PFSK-1 (cell line): Measurements from ENCODE around the gene IL10RB.

Experiments used
- FOXP2 ChIP-seq: optimal IDR thresholded peaks from 2 replicates; pipeline ENCODE3; 2011; ENCODE audit warnings: borderline replicate concordance, control low read depth, inconsistent platforms; ENCODE audit not compliant: insufficient read depth; ENCODE audit errors: extremely low read length, extremely low read depth
- POLR2AphosphoS5 ChIP-seq: IDR thresholded peaks from 2 replicates; pipeline ENCODE4 v1.6.1; 2012; ENCODE audit warnings: low read depth, mild to moderate bottlenecking, control low read depth, low read length, moderate library complexity
- SIN3A ChIP-seq: IDR thresholded peaks from 2 replicates; pipeline ENCODE4 v1.6.1; 2012; ENCODE audit warnings: mild to moderate bottlenecking, low read length, moderate library complexity, borderline replicate concordance; ENCODE audit not compliant: insufficient read depth
- TAF1 ChIP-seq: IDR thresholded peaks from 2 replicates; pipeline ENCODE4 v1.6.1; 2012; ENCODE audit warnings: low read length, control low read depth, borderline replicate concordance; ENCODE audit not compliant: insufficient read depth
- TF ChIP-seq, protein P1 (sequence below), 2 experiments: IDR thresholded peaks; 2 replicates each; pipeline versions ENCODE4 v1.6.1 to v1.8.0; 2011 to 2012; ENCODE audit warnings: low read depth in 2 of 2, low read length in 2 of 2, control low read depth in 1 of 2, inconsistent platforms in 1 of 2, mild to moderate bottlenecking in 1 of 2, moderate library complexity in 1 of 2; ENCODE audit not compliant: insufficient read depth in 1 of 2

The IL10RB gene

DNA sequence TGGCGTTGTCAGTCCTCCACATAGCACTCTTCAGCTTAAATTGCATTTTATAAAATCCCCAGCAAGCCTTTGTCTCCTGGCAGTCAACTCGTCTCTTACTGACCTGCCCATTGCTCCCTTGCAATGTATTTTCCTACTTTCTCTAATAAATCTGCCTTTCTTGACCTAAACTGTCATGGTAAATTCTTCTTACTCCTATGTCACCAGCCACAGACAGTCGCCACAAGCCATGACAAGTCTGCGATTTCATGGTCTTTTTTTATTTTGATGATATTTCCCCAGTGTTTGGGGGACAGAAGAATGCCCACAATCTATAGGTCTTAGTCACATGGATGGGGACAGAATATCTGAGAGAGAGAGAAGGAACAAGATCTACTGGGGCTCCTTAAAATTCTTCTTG is 28.0 kb upstream of the IL10RB start:
- TF ChIP-seq SIN3A (no peak), POLR2AphosphoS5 (no peak), FOXP2 (no peak), TAF1 (no peak)
- TF ChIP-seq, protein P1, sequence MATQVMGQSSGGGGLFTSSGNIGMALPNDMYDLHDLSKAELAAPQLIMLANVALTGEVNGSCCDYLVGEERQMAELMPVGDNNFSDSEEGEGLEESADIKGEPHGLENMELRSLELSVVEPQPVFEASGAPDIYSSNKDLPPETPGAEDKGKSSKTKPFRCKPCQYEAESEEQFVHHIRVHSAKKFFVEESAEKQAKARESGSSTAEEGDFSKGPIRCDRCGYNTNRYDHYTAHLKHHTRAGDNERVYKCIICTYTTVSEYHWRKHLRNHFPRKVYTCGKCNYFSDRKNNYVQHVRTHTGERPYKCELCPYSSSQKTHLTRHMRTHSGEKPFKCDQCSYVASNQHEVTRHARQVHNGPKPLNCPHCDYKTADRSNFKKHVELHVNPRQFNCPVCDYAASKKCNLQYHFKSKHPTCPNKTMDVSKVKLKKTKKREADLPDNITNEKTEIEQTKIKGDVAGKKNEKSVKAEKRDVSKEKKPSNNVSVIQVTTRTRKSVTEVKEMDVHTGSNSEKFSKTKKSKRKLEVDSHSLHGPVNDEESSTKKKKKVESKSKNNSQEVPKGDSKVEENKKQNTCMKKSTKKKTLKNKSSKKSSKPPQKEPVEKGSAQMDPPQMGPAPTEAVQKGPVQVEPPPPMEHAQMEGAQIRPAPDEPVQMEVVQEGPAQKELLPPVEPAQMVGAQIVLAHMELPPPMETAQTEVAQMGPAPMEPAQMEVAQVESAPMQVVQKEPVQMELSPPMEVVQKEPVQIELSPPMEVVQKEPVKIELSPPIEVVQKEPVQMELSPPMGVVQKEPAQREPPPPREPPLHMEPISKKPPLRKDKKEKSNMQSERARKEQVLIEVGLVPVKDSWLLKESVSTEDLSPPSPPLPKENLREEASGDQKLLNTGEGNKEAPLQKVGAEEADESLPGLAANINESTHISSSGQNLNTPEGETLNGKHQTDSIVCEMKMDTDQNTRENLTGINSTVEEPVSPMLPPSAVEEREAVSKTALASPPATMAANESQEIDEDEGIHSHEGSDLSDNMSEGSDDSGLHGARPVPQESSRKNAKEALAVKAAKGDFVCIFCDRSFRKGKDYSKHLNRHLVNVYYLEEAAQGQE (IDR thresholded peaks at IDR 0.05; ENCODE audit: insufficient read depth in 1 of 2, low read depth in 2 of 2, low read length in 2 of 2) = no peak

DNA sequence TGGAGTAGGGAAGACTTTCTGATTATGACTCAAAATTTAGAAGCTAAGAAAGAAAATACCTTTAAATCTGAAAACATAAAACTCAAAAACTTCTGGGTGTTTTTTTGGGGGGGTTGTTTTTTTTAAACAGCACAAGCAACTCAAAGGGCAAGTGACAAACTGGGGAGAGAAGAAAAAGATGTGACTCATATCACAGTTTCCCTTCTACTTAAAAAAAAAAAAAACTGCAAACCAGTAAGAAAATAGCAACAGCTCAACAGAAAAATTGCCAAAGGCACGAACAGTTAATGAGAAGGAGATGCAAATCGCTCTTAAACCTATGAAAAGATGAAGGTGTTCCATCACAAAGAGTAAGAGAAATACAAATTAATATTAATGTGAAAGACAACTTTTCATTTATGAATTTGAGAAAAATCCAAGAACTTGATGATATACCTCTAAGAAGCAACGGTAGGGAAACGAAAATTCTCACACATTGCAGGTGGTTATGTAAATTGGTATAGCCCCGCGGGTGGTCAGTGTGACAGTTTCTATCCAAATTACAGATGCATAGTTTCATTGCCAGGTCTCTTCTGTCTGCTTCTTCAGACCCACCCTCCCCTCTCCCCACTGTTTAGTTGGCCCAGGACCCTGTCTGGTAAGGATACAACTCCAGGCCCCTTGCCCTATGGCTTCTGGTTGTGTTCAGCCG is 27.5 kb upstream of the IL10RB start:
- no peak for TF ChIP-seq POLR2AphosphoS5
- TF ChIP-seq, protein P1 (IDR thresholded peaks at IDR 0.05; ENCODE audit: insufficient read depth in 1 of 2, low read depth in 2 of 2, low read length in 2 of 2) = no peak
- no peak for TF ChIP-seq TAF1
- TF ChIP-seq FOXP2 = no peak
- no peak for TF ChIP-seq SIN3A

DNA sequence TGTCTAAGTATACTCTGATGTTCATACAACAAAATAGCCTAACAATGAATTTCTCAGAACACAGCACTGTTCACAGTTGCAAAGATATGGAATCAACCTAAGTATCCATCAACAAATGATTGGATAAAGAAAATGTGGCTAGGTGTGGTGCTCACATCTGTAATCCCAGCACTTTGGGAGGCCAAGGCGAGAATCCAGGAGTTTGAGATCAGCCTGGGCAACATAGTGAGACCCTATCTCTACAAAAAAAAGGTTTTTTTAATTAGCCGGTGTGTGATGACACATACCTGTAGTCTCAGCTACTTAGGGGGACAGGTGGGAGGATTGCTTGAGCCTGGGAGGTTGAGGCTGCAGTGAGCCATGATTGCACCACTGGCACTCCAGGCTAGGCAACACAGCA is 25.8 kb upstream of the IL10RB start:
- TF ChIP-seq FOXP2 (no peak), SIN3A (no peak), TAF1 (no peak), POLR2AphosphoS5 (no peak)
- TF ChIP-seq, protein P1 (IDR thresholded peaks at IDR 0.05; ENCODE audit: insufficient read depth in 1 of 2, low read depth in 2 of 2, low read length in 2 of 2) = no peak

DNA sequence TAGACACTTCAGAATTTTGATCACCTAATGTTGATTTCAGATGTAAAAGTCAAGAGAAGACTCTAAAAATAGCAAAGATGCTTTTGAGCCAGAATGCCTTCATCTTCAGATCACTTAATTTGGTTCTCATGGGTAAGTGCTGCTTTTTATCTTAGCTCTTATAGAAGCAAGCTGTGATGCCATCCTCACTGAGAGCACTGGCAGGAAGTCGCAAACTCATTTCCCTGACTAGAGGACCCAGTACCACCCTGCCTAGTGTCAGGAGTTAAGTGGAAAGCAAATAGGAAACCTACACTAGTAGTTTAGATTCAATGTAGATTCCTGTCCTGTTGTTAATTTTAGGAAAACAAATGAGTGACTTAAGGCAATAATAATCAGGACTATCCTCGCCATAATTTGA is 24.3 kb upstream of the IL10RB start:
- TF ChIP-seq, protein P1 (IDR thresholded peaks at IDR 0.05; ENCODE audit: insufficient read depth in 1 of 2, low read depth in 2 of 2, low read length in 2 of 2) = no peak
- TF ChIP-seq SIN3A = no peak
- no peak for TF ChIP-seq TAF1
- no peak for TF ChIP-seq POLR2AphosphoS5
- no peak for TF ChIP-seq FOXP2
